B cell (primary cell): ENCODE data around the gene HECA.

Experiments
- CTCF ChIP-seq: fragments of 200-600 bp; IDR thresholded peaks from one replicate; pipeline ENCODE4 v1.8.0; 2022; ENCODE audit warnings: antibody characterized with exemption, mild to moderate bottlenecking
- EZH2 ChIP-seq: IDR thresholded peaks from 2 replicates; pipeline ENCODE4 v1.6.1; 2012; ENCODE audit warnings: borderline replicate concordance, low read depth, mild to moderate bottlenecking, moderate library complexity, low read length; ENCODE audit not compliant: insufficient read depth, poor library complexity, severe bottlenecking

- TF ChIP-seq CTCF (no peak), EZH2 (no peak)
Observed at GRCh38 chr6:139172567-139172966, 37.7 kb downstream of the HECA start.
